Activated naive CD8-positive, alpha-beta T cell treated with anti-CD3 and anti-CD28 coated beads for 36 hours (primary cell): ENCODE data around the gene AIMP2. TPM values are rescaled to one million over a fixed set of nuclear protein-coding genes. Genes with fewer than 3 reads are reported as not detected.
"Not testable (repeated sequence)": the region's sequence is repeated elsewhere in the genome, so short reads cannot be mapped to it uniquely, and the experiment has no call there.

Experiments used
- DNase-seq: peaks from one replicate; pipeline ENCODE4 v3.0.0; 2021
- H3K27ac Mint-ChIP-seq: one replicate; pipeline ENCODE4 v1.8.0; 2022; ENCODE audit warnings: mild to moderate bottlenecking, moderate library complexity, mixed read lengths
- H3K27me3 Mint-ChIP-seq: one replicate; pipeline ENCODE4 v1.8.0; 2022; ENCODE audit warnings: mild to moderate bottlenecking, mixed read lengths
- H3K36me3 Mint-ChIP-seq: one replicate; pipeline ENCODE4 v1.8.0; 2021; ENCODE audit warnings: mild to moderate bottlenecking, mixed read lengths
- H3K4me1 Mint-ChIP-seq: one replicate; pipeline ENCODE4 v1.8.0; 2021; ENCODE audit warnings: mixed read lengths
- H3K4me3 Mint-ChIP-seq: one replicate; pipeline ENCODE4 v1.8.0; 2022; ENCODE audit warnings: mild to moderate bottlenecking, moderate library complexity, mixed read lengths
- H3K9me3 Mint-ChIP-seq: one replicate; pipeline ENCODE4 v1.8.0; 2022; ENCODE audit warnings: mixed read lengths
- total RNA-seq, 2 experiments: library from RNA; stranded (reverse); gene quantifications; one replicate each; pipeline ENCODE4 v1.2.3, GENCODE V29; 2021

The AIMP2 gene
- 10 to 100 TPM; 83.4 to 84.4 TPM for total RNA-seq

DNA sequence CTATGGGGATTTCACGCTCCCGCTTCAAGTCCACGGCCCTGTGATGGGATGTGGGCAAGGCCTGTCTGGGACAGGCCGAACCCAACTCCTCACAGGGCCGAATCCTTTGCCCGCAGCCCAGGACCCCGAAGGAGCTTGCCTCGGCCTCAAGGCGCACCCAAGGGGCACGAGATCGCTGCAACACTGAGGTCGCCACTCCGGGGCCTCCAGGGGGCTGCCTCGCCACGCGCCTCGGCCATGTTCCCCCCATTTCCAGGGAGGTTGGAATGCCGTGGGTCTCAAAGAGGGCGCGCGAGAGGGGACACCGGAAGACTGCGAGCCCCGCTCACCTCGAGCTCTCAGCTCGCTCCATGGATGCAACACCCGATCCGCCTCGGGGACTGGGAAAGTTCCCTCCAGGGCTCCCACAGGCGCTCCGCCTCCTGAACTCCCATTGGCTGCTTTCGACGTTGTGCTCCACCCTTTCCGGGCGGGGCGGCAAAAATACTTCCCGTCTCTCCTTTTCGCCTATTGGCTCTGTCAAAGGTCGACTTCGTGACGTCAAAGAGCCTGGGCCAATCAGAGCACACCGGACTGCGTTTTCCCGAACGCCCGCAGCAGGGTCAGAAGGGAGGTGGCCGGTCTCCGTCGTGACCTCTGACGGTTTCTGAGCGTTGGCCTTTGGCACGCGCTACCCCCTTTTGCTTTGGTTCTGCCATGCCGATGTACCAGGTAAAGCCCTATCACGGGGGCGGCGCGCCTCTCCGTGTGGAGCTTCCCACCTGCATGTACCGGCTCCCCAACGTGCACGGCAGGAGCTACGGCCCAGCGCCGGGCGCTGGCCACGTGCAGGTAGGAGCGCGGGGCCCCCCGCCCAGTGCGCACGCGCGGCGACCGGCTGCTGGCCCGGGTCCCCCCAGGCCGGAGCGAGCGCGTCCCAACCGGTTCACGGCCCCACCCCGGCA is at the start of gene AIMP2, which contains the start of gene PMS2:
Gene AIMP2, plus strand, starts transcription at position 605 of the 944 bp plus-strand sequence. Its CDS starts 92 bp downstream, at position 697.
Gene PMS2, minus strand, starts transcription at position 382 of the 944 bp plus-strand sequence. Its CDS starts 30 bp downstream, at position 352.
- Mint-ChIP-seq H3K9me3 (no peaks in the 10 kb centered on the region), H3K27ac (peak within 1 kb of the TSS; percentile 95), H3K4me1 (peaks cover 38% of the 10 kb centered on the region), H3K27me3 (no peaks in the 10 kb centered on the region), H3K36me3 (peaks cover 17% of the 10 kb centered on the region), H3K4me3 (peak within 1 kb of the TSS; percentile 87)
- DNase-seq: peak; percentile 96

DNA sequence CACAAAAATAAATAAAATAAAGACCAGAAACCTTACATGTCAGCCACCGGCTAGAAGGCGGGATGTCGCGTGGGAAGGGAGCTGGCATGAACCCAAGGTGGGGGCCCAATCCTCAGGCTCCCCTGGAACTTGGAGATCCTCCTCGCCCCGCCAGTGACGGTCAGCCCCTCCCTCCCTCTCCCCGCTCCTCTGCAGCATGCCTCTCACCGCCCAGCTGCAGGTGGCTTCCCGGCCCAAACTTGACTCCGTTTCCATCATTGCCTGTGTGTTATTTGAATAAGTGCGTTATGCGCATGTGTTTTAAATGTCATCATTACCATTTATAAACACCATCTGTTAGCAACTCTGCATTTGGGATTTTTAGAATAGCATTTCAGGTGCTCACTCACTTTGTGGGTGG is 45.9 kb upstream of the AIMP2 start:
- not testable (repeated sequence) for DNase-seq, H3K27ac Mint-ChIP-seq, H3K36me3 Mint-ChIP-seq, H3K4me1 Mint-ChIP-seq, H3K4me3 Mint-ChIP-seq, H3K27me3 Mint-ChIP-seq, H3K9me3 Mint-ChIP-seq

- not testable (repeated sequence) for H3K9me3 Mint-ChIP-seq, H3K4me1 Mint-ChIP-seq, H3K36me3 Mint-ChIP-seq, DNase-seq, H3K27ac Mint-ChIP-seq, H3K4me3 Mint-ChIP-seq, H3K27me3 Mint-ChIP-seq
These were observed 45.3 kb upstream of the AIMP2 start for GRCh38 chr7:5963810-5964209.

- not testable (repeated sequence) for H3K36me3 Mint-ChIP-seq, H3K27me3 Mint-ChIP-seq, H3K4me1 Mint-ChIP-seq, H3K27ac Mint-ChIP-seq, H3K4me3 Mint-ChIP-seq, DNase-seq, H3K9me3 Mint-ChIP-seq
These were observed 38.6 kb upstream of the AIMP2 start, which contains the start of gene RSPH10B for GRCh38 chr7:5970347-5970911. RSPH10B (minus strand) TSS chr7:5970689; CDS start chr7:5967116, 3,573 bp downstream.

DNA sequence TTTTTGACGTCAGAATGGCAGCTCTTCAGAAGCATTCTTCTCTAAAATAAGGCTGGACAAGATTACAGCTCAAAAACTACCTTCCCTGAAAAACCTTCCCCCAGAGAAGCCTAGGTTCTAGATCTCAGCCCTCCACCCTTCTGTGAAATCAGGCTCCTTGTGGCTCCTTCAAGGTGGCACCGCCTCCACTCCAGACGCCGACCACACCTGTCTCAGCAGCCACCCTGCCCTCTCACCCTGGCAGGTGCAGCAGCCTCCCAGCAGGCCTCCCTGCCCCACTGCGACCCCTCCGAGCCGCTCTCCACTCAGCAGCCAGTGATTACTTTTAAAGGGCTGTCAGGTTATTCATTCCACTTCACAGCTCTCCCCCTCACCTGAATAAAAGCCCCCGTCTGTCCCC is 35.5 kb upstream of the AIMP2 start:
- H3K4me3 Mint-ChIP-seq, DNase-seq, H3K4me1 Mint-ChIP-seq, H3K27me3 Mint-ChIP-seq, H3K9me3 Mint-ChIP-seq, H3K27ac Mint-ChIP-seq, H3K36me3 Mint-ChIP-seq: not testable (repeated sequence)

DNA sequence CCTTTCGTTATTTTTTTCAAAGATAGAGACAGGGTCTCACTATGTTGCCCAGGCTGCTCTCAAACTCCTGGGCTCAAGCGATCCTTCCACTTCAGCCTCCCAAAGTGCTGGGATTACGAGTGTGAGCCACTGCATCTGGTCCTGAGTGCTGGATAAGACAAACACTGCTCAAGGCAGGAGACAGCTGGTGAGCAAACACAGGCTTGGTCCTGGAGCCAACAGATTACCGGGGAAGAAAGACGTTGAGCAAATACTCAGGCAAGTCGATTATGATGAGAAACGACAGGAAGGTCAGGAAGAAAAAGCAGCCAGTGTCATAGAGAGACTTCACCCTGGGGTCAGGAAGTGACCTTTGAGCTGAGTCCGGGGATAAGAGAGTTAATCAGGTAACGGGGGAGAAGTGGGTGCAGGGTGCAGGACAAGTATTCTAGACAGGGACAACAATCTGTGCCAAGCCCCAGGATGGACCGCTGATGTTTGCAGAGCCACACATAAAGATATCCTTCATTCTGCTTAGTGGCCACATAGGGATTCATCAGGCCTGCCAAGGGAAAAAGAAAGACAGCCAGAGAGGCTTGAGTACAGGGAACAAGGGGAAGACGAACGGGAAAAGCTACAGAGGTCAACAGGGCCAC is 29.3 kb upstream of the AIMP2 start:
- not testable (repeated sequence) for H3K4me3 Mint-ChIP-seq, H3K27ac Mint-ChIP-seq, DNase-seq

GRCh38 chr7:5987061-5987460 is 22.0 kb upstream of the AIMP2 start:
- not testable (repeated sequence) for H3K27me3 Mint-ChIP-seq, H3K4me1 Mint-ChIP-seq, H3K4me3 Mint-ChIP-seq, H3K27ac Mint-ChIP-seq, H3K9me3 Mint-ChIP-seq, DNase-seq
- H3K36me3 Mint-ChIP-seq: peaks cover 17% of the 10 kb centered on the region

More for the DNA sequence above, 29.3 kb upstream of the AIMP2 start:
- H3K9me3 Mint-ChIP-seq, H3K4me1 Mint-ChIP-seq, H3K27me3 Mint-ChIP-seq: not testable (repeated sequence)
- H3K36me3 Mint-ChIP-seq: peaks cover 14% of the 10 kb centered on the region

GRCh38 chr7:5997210-5997808 is 11.8 kb upstream of the AIMP2 start:
- no peak overlapping the region for H3K27ac Mint-ChIP-seq
- no peak for DNase-seq
- H3K4me1 Mint-ChIP-seq: no peaks in the 10 kb centered on the region
- H3K9me3 Mint-ChIP-seq: no peaks in the 10 kb centered on the region
- H3K36me3 Mint-ChIP-seq: peaks cover 8% of the 10 kb centered on the region
- no peaks in the 10 kb centered on the region for H3K27me3 Mint-ChIP-seq
- no peak overlapping the region for H3K4me3 Mint-ChIP-seq

DNA sequence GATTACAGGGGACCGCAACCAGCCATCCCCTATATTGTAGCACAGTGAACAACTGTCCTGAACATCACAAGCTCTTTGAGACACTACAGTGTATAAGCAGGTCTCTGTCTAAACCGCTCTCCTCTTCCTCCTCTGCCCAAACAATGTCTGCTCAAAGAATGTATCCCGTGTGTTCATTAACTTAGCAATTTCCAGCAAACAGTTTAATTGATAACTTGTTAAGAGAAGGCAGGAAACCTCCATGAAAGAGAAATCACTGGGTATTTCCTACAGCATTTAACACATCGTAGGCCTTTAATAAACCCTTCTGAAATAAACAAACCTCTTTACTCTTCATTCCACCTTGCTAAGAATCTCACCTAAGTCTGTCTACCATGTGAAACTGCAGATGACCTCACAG is 1.7 kb upstream of the AIMP2 start:
- Mint-ChIP-seq H3K9me3 (no peaks in the 10 kb centered on the region), H3K27ac (peak overlapping the region; percentile 22), H3K4me3 (peak overlapping the region; percentile 87), H3K36me3 (peaks cover 15% of the 10 kb centered on the region), H3K27me3 (no peaks in the 10 kb centered on the region), H3K4me1 (peaks cover 33% of the 10 kb centered on the region)
- no peak for DNase-seq

GRCh38 chr7:6007835-6008590 is 1.1 kb upstream of the AIMP2 start:
- H3K27me3 Mint-ChIP-seq, DNase-seq, H3K9me3 Mint-ChIP-seq: not testable (repeated sequence)
- Mint-ChIP-seq H3K4me3 (peak overlapping the region; percentile 87), H3K4me1 (peaks cover 38% of the 10 kb centered on the region), H3K36me3 (peaks cover 17% of the 10 kb centered on the region), H3K27ac (peak overlapping the region; percentile 95)

- Mint-ChIP-seq H3K4me3 (peak overlapping the region; percentile 87), H3K36me3 (peaks cover 25% of the 10 kb centered on the region), H3K27ac (peak overlapping the region; percentile 94), H3K4me1 (peaks cover 43% of the 10 kb centered on the region)
- H3K27me3 Mint-ChIP-seq, DNase-seq, H3K9me3 Mint-ChIP-seq: not testable (repeated sequence)
These were observed 1.3 kb downstream of the AIMP2 start for GRCh38 chr7:6010370-6010769.

DNA sequence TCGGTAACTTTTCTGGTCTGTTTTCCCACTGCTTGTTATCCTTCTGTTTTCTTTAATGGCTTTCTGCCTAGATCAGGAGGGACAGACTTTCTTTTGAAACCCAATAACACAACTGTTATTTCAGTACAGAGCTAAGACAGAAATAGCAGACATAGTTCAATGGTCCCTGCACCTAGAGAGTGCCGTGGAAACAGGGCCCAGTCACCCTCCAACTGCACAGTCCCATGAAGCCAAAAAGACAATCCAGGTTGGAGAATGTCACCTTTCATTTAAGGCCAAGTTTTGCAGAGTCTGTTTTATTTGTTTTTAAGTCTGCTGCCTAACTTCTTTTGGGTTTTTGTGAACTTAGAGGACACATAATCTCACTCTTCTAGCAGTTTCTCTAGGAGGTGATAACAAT is 2.5 kb downstream of the AIMP2 start:
- DNase-seq: no peak
- H3K36me3 Mint-ChIP-seq: peaks cover 25% of the 10 kb centered on the region
- no peaks in the 10 kb centered on the region for H3K9me3 Mint-ChIP-seq
- no peaks in the 10 kb centered on the region for H3K27me3 Mint-ChIP-seq
- no peak overlapping the region for H3K27ac Mint-ChIP-seq
- H3K4me3 Mint-ChIP-seq: no peak overlapping the region
- H3K4me1 Mint-ChIP-seq: peaks cover 47% of the 10 kb centered on the region

GRCh38 chr7:6012355-6013104 is 3.5 kb downstream of the AIMP2 start:
- peaks cover 42% of the 10 kb centered on the region for H3K4me1 Mint-ChIP-seq
- H3K9me3 Mint-ChIP-seq: no peaks in the 10 kb centered on the region
- no peak for DNase-seq
- H3K36me3 Mint-ChIP-seq: peaks cover 25% of the 10 kb centered on the region
- H3K4me3 Mint-ChIP-seq: no peak overlapping the region
- H3K27me3 Mint-ChIP-seq: no peaks in the 10 kb centered on the region
- no peak overlapping the region for H3K27ac Mint-ChIP-seq
